ENCODE results near the gene PRSS38. TPM values are rescaled to one million over a fixed set of nuclear protein-coding genes. Genes with fewer than 3 reads are reported as not detected.

PRSS38 gene
- polyA plus RNA-seq, 3 donors = not detected

GRCh38 chr1:227768125-227768439 is 47.4 kb upstream of the PRSS38 start:
- Histone ChIP-seq H3K36me3 (replicated peaks in 1 of 2; ENCODE audit: control insufficient read depth in 1 of 2, insufficient read depth in 2 of 2, low read length in 2 of 2) (peaks cover 21 to 53% of the 10 kb centered on the region in 2 donors), H2AFZ (ENCODE audit: insufficient read depth, low read depth, low read length, poor library complexity, severe bottlenecking) (no peak overlapping the region), H3K27me3 (ENCODE audit: control insufficient read depth in 2 of 2, insufficient read depth in 2 of 2, low read length in 2 of 2) (no peaks in the 10 kb centered on the region), H4K20me1 (ENCODE audit: insufficient read depth, low read length) (no peaks in the 10 kb centered on the region), H3K9me3 (replicated peaks in 1 of 2; ENCODE audit: control insufficient read depth in 1 of 2, insufficient read depth in 1 of 2, low read length in 2 of 2) (no peaks in the 10 kb centered on the region), H3K9ac (ENCODE audit: insufficient read depth, low read length, poor library complexity, severe bottlenecking) (no peak overlapping the region), H3K79me2 (ENCODE audit: insufficient read depth, low read length) (no peaks in the 10 kb centered on the region), H3K27ac (ENCODE audit: low read depth in 1 of 2, low read length in 2 of 2) (no peak overlapping the region), H3K4me2 (replicated peaks; ENCODE audit: extremely low read depth, low read length, poor library complexity, severe bottlenecking) (no peak overlapping the region), H3K4me1 (ENCODE audit: control insufficient read depth in 1 of 2, insufficient read depth in 2 of 2, low read length in 2 of 2) (peaks cover 0 to 6% of the 10 kb centered on the region in 2 donors), H3K4me3 (replicated peaks in 1 of 3; ENCODE audit: low read depth in 2 of 3, low read length in 3 of 3) (no peak overlapping the region)
- Mint-ChIP-seq H3K4me1 (peaks cover 16% of the 10 kb centered on the region), H3K36me3 (peaks cover 49 to 55% of the 10 kb centered on the region in 2 donors), H3K9me3 (no peaks in the 10 kb centered on the region), H3K4me3 (no peak overlapping the region), H3K27me3 (ENCODE audit: low read depth in 3 of 3) (no peaks in the 10 kb centered on the region), H3K27ac (no peak overlapping the region)
- 100% methylated on average over 3 of the region's 7 CpGs for WGBS (ENCODE audit: insufficient coverage)
- no peak for DNase-seq
- TF ChIP-seq CTCF (IDR thresholded peaks at IDR 0.05) = no peak
- intact Hi-C loops (cut with micrococcal nuclease) = no loop called here

GRCh38 chr1:227768640-227769039 is 46.8 kb upstream of the PRSS38 start:
- no peak overlapping the region for H3K27ac Mint-ChIP-seq
- intact Hi-C loops (cut with micrococcal nuclease) = no loop called here
- peaks cover 16% of the 10 kb centered on the region for H3K4me1 Mint-ChIP-seq

More at GRCh38 chr1:227768640-227769039, 46.8 kb upstream of the PRSS38 start:
- no peak for DNase-seq
- Histone ChIP-seq H3K36me3 (replicated peaks in 1 of 2; ENCODE audit: control insufficient read depth in 1 of 2, insufficient read depth in 2 of 2, low read length in 2 of 2) (peaks cover 18 to 48% of the 10 kb centered on the region in 2 donors), H3K4me1 (ENCODE audit: control insufficient read depth in 1 of 2, insufficient read depth in 2 of 2, low read length in 2 of 2) (peaks cover 0 to 6% of the 10 kb centered on the region in 2 donors), H3K9ac (ENCODE audit: insufficient read depth, low read length, poor library complexity, severe bottlenecking) (no peak overlapping the region), H4K20me1 (ENCODE audit: insufficient read depth, low read length) (no peaks in the 10 kb centered on the region), H3K4me3 (replicated peaks in 1 of 3; ENCODE audit: low read depth in 2 of 3, low read length in 3 of 3) (no peak overlapping the region), H3K9me3 (replicated peaks in 1 of 2; ENCODE audit: control insufficient read depth in 1 of 2, insufficient read depth in 1 of 2, low read length in 2 of 2) (no peaks in the 10 kb centered on the region), H3K27me3 (ENCODE audit: control insufficient read depth in 2 of 2, insufficient read depth in 2 of 2, low read length in 2 of 2) (no peaks in the 10 kb centered on the region), H3K4me2 (replicated peaks; ENCODE audit: extremely low read depth, low read length, poor library complexity, severe bottlenecking) (no peak overlapping the region), H2AFZ (ENCODE audit: insufficient read depth, low read depth, low read length, poor library complexity, severe bottlenecking) (no peak overlapping the region), H3K79me2 (ENCODE audit: insufficient read depth, low read length) (no peaks in the 10 kb centered on the region), H3K27ac (ENCODE audit: low read depth in 1 of 2, low read length in 2 of 2) (no peak overlapping the region)
- H3K4me3 Mint-ChIP-seq = no peak overlapping the region
- H3K9me3 Mint-ChIP-seq = no peaks in the 10 kb centered on the region
- peaks cover 49 to 53% of the 10 kb centered on the region in 2 donors for H3K36me3 Mint-ChIP-seq
- no peaks in the 10 kb centered on the region for H3K27me3 Mint-ChIP-seq (ENCODE audit: low read depth in 3 of 3)
- no peak for TF ChIP-seq CTCF (IDR thresholded peaks at IDR 0.05)
- 100% methylated on average over 1 of the region's 6 CpGs for WGBS (ENCODE audit: insufficient coverage)

All from CD14-positive monocyte (primary cell).